Activated CD4-positive, alpha-beta T cell treated with anti-CD3 and anti-CD28 coated beads for 1 hour (primary cell): ENCODE measurements around the gene YTHDF1.

ENCODE experiments used
- DNase-seq: peaks from one replicate; pipeline ENCODE4 v3.0.0-alpha.2; 2020

YTHDF1 gene

DNA sequence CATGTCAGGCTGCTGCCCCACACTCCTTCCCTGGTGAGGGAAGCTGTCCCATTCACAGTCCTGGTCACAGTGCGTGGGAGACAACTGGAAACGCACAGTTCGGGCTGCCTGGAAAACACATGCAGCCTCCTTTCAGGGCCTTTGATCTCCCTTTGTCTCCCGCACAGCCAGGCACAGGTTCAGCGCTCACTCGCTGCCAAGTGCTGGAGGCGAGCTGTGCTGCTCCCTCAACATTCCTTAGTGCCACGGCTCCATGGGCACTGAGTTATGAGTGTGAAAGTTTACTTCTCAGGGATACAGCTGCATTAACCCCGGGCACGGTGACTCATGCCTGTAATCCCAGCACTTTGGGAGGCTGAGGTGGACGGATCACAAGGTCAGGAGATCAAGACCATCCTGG is 9.1 kb downstream of the YTHDF1 start:
- DNase-seq: no peak

DNA sequence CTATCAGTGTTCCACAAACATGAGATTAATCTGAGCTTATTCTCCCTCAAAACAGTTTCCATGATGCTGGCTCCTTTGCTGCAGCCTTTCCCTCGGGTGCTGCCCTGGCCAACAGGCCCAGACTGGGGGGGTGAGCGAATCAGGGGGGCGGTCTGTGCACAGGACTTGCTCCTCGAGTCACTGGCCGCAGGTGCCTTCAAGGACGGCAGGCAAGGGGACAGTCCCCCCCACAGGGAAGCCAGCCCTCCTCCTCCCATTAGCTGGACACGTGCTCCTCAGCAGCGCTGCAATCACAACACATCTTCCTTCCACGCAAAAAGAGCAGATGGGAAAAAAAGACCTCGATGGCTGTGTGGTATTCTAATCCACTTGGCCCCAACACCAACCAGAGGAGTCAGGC is 10.0 kb downstream of the YTHDF1 start:
- DNase-seq: no peak

DNA sequence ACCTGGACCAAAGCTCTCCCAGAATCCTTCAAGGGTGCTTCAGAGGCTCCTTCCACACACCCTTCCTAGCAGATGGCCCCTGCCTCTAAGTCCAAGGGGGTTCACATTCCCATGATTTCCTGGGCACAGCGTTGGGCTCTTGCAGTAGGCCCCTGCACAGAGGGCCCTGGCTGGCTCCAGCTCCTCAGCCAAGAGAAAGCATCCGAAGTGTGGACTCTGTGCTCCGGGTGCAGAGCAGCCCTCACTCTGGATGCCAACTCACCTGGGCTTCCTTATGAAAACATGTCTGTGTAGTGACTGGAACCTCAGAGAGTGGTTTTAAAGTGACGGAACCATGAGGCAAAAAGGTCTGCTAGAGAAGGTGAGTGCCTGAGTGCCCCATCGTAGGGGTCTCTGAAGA is 11.6 kb downstream of the YTHDF1 start:
- no peak for DNase-seq

DNA sequence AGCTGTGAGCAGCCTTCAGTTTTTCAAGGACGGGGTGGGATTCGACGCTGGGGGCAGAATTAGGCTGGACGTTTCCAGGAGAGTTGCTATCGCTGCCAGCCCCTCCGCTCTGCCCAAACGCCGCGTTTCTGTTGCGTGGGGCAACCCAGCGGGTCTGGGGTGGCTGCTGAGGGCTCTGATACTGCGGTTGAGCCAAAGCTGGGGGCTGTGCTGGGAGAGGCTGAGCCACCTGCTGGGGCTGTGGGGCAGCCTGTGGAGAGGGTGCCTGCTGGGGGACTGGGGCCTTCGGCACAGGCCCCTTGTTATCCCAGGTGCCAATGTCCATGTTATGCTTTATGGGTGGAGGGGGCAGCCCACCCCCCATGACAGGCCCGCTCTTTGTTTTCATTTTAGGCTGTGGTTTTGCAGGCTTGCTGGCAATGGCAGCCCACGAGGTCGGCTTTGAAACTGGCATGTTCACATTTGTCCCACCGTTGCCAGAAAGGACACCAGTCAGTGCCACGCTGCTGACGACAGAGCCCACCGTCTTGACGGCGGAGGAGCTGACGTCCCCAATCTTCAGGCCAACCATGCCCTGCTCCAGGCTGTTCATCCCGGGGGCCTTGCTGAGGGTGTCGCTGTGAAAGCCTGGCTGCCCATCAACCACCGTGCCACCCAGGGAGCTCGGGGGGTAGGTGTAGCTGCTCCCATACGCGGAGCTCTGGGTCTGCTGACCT is 13.0 kb downstream of the YTHDF1 start:
- DNase-seq: no peak

DNA sequence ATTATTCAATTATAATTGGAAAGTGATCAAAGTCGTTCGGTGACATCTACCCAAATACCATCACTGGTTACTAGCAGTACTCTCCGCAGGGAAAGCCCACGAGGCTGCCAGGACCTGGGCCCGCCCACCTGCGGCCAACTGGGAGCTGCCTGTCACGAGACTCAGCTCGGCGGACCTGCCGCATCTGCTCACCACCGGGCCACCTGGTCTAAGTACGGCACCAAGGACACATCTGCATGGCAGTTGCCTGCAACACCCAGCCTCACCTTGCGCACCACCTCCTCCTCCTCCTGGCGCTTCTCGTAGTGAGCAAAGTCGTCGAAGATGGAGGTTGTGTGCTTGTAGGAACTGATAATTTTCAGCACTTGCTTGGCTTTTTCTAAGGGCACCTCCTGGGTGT is 13.9 kb downstream of the YTHDF1 start:
- no peak for DNase-seq

DNA sequence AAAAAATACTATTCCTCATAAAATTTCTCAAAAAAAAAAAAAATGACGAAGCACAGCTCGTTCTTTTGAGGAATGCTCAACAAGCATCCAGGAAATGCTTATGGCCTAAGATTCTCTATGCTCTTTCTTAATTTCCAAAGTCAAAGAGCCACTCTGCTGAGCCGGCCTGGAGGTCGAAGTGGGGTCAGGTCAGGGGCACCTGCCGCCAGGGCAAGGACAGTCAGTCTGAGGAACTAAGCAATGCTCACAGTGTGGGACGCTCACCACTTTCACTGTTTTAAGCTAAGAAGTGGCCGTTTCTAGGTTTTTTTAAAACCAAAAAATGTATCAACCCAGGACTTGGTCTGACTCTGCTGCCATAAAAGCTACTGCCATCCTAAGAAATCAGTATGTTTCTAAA is 17.3 kb downstream of the YTHDF1 start:
- no peak for DNase-seq

DNA sequence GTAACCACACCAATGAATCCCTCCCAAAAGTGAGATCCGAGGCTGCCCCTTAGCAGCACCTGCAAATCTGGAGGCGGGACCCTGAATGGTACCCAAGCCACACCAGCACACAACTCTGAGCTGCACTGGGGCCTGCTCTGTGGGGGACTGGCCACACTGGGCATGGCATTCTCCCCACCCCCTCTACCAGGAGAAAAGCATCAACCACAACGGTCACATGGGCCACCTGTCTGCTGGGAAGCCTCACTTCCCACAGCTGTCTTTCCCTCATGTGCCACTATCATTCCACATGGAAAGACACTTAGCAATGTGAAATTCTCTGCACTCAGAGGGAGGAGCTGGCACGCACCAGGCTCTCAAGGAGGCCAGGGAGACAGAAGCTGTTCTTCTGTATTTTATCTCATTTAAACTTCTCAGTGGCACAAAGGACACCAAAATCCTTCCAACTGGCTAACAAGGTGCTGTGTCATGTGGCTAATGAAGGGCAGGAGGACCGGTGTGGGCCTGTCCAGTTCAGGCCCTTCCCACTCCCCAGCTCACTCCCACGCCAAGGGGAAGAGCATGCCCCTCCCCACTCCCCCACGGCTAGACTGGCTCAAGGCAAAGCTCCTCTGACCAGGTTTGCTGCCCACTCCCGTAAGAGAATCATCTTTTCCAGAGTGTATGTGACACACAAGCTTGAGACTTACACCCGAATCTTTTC is 19.0 kb downstream of the YTHDF1 start:
- DNase-seq: no peak

DNA sequence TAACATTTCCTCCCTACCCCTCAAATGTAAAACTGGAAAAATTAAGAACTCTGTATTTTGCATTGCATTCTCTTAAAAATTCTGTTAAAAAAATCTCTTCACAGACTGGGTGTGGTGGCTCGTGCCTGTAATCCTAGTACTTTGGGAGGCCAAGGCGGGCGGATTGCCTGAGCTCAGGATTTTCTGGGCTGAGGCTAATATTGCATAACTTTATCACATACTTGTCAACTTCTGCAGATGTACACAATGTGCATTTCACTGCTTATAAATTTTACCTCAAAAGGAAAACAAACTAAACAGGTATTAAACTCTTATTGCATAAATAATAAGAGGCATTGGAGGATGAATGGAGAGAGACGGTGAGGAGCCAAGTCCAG is 21.1 kb downstream of the YTHDF1 start:
- no peak for DNase-seq

DNA sequence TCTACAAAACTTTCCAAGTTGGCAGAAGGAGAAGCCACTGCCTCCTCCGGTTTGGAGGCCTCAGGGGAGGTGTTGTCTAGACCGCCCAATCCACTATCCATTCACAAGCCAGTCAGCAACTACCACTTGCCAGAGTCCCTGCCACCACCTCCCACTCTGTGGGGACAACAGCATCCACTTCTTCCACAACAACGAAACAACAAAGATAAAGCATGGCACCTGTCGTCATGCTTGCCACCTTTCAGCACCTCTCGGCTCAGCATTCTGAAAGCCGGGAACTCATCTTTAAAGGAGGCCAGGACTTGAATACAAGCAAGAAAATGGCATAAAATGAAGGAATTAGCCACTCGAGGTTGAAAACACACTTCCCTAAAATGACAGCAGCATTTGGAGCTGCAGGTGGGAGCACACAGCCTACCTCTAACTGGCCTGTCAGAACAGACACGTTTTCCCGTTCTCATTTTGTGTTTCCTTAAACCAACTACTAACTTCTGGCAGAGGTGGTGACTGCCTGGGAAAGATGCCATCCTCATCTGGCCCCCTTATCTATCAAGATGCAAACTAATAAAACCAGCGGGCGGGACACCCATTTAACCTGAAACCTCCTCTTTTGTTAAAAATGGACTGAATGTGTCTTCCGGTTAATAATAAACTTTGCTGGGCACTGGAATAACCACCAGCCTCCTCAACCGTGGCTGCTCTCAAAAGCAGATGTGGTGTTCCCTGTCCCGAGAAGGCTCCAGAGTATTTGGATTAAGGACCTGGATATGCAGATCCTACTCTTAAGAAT is 21.7 kb downstream of the YTHDF1 start:
- no peak for DNase-seq

DNA sequence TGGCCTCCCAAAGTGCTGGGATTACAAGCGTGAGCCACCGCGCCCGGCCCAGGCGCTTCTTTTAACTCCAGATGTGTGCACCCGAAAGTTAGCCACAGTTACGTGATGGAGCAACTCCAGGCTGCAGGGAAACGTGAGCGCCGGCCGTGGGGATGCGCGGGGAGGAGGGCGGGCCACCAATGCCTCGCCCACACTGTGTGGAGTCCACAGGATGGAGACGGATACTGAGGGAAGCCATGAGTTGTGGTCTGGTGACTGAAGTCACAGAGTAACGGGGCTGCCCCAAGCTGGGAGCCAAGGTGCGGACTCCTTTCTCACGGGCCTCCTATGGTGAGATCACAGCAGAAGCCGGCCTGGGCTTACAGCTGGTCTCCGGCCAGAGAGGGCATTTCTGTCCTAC is 23.2 kb downstream of the YTHDF1 start:
- no peak for DNase-seq

DNA sequence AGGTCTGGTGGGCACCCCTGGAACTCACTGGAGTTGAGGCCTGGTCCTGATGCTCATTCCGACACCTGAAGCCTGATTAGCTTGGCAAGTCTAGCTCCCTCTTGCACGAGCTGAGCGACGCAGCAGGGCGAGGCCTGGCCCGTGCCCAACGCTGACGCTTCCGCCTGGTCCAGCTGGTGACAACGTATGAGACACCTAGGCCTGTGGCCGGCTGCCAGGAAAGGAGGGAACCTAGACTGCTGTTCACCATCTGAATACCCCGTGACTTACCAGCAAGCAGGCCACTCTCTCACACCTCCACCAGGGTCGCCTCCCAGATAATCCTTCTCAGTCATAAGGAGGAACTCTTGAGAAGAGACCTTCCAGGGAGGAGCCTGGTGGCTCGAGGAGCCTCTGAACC is 24.5 kb downstream of the YTHDF1 start:
- no peak for DNase-seq

DNA sequence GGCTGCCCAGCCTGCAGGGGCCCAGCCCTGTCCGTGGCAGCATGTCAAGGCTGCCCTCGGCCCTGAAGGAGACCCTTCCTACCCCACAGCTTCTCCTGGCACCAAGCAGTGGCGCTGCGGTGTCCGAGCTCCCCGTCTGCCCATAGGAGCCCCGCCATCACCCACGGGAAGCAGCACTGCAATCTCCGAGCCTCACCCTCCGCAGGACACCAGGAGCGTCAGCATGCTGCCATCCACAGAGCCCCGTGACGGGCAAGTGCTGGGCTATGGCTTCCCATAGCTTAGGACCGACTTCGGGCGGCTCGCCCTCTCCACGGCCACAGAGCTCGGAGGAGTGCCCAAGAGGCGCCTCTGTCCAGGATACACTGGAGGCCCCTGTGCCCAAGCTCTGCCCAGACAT is 25.1 kb downstream of the YTHDF1 start:
- DNase-seq: no peak

DNA sequence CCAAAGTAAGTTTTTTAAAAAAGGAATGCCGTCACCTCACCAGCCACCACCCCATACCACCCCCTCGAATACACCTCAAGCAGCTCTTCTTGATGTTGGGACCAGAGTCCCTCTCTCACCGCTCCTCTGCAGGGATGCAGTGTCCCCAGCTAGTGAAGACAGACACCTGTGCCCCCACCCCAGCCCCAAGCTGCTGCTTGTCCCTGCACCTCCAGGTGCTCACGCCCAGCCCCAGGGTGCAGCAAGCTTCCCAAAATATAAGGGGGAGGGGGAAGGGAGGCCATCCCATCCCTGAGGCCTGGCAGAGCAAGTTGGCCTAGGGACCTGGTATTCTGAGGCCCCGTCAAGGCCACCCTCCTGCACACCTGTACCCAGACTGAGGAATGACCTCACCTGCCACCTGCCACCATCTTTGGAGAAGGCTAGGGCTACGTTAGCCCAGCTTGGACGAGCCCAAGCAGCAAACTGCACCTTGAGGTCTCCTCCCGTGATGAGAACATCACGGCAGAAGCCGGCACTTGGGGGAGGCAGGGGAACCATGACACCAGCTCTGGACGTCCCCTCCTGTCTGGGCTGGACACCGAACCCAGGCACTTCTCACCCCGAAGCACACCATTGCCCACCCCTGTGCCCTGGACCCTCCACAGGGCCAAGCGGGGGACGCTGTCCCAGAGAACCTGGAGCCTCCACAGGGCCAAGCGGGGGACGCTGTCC is 25.9 kb downstream of the YTHDF1 start:
- DNase-seq: no peak

DNA sequence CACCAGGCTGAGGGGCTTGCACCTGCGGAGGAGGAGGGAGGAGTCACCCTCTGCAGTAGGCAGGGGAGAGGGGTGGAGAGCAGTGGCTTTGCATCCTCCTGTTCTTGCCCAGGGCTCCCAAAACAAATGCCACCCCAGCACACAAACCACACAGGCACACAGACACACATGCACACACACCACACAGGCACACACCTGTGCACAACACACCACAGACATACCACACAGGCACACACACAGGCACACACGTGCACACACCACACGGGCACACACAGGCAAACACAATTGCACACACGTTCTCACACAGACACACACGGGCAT is 26.6 kb downstream of the YTHDF1 start:
- DNase-seq: no peak

DNA sequence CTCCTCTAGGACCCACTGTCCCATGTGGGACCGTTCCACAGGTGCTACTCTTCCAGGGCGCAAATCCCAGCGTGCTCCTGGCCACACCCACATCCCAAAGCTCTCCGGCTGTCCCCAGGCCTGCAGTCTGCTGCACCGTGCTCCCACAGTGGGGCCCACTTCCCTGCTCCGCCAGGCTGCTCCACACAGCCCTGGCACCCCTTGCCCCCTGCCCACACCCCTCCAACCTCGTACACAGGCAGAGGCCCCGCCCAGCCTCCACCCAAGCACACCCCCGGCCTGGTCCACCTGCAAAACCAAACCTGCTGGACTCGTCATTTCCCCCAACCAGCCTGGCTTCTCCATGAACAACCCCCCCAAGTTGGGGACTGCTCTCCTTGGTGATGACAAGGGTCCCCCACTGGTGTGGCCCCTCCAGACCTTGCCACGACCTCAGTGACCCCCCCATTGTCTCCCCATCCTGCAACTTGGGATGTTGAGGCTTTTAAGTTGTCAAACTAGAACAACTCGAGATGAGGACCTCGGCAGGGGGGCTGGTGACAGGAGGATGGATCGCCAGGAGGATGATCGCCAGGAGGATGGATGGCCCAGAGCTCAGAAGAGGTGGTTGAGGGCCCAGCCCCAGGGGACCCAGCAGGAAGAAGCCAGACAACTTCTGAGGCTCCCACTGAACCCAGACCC is 27.1 kb downstream of the YTHDF1 start:
- DNase-seq: no peak

DNA sequence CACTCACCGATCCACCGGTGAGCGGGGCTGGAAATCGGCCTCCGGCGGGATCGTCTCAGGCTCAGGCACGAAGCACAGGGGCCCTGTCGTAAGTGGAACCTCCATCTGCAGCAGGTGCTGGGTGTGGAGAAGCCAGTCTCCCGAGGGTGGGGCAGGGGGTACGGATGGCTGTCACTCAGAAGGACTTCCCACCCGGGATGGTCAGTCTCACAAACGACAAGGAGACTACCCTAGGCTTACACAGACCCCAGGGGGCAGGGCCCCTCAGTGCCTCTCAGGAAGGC is 27.8 kb downstream of the YTHDF1 start:
- DNase-seq: no peak

DNA sequence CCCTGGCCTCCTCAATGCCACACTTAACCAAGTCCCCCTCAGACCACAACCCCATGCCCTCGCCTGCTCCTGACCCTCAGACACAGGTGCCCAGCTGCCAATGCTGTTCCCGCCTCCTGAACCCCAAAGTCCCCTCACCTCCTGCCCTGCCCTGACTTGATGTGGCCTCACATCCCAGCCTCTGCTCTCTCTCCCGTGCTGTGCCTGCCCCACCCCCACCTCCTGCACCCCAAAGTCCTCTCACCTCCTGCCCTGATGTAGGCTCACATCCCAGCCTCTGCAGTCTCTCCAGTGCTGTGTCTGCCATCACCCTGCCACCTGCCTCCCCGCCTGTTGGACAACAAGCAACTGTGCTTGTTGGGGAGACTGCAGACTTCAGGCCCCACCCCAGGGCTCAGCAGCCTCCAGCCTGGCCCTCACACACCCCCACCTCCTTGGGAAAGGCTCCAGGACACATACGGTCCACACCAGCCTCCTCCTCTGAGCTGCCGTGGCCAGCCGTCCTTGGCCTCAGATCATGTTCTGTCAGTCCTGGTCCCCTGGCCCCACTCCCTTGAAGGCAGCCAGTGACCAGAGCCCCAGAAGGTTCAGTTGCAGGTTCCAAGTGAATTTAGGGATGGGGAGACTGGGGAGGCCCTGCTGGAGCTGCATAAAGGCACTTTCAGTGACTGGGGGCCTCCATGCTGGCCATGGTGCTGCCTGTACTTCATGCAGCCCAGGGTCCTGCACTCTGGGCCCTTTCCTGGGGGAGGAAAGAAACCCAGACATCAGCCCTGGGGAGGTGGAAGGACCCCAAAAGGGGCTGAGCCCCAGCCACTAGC is 28.4 kb downstream of the YTHDF1 start:
- DNase-seq: no peak

DNA sequence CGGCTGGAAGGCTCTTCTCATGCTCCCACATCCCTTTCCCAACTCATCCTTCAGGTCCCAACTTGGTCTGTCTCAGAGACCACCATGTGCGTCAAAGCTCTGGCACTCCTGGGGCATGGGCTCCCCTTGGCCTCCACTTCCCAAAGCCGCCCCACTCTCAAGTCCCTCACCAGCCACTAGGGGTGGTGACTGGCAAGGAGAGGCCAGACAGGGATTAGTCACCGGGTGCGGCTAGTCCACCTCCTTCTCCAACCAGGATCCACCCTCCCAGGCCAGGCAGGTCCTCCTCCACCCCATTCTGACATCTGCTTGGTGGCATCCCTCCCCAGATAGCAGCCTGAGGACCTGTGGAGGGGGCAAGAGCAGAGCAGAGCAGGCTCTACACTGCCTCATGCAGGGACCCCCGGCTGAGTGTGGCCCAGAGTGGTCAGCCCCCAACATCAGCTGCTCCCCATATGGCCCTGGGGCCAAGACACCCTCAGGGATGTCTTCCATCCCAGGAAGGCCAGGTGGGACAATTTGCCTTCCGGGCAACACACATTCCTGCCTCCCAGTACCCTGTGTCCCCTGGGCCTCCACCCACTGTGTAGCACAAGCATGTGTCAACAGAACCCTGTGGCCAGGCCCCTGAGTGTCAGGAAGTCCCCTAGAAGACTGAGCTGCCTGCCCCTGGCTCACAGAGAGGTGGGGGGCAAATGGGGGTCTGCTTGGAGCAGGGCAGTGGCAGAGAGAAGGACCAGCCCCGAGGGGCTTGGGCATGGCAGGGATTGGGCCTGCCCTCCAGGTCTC is 29.2 kb downstream of the YTHDF1 start:
- DNase-seq: no peak

DNA sequence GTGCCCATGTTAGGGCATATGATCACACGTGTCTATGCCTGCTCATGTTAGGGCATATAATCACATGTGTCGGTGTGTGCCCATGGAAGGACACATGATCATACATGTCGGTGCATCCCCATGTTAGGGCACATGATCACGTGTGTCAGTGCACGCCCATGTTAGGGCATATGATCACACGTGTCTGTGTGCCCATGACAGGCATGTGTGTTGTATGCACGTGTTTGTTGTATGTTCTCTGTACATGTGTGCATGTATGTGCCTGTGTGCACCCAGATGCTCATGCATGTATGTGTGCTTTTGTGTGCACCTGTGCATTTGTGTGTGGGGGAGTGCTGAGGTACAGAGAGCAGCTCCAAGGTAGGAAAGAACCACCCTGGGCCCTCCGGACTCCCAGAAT is 29.8 kb downstream of the YTHDF1 start:
- DNase-seq: no peak

DNA sequence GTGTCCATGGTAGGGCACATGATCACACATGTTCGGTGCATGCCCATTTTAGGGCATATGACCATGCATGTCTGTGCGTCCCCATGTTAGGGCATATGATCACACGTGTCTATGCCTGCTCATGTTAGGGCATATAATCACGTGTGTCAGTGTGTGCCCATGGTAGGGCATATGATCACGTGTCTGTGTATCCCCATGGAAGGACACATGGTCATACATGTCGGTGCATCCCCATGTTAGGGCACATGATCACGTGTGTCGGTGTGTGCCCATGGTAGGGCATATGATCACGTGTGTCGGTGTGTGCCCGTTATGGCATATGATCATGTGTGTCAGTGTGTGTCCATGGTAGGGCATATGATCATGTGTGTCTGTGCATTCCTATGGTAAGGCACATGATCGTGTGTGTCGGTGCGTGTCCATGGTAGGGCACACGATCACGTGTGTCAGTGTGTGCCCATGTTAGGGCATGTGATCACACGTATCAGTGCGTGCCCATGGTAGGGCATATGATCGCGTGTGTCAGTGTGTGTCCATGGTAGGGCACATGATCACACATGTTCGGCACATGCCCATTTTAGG is 30.6 kb downstream of the YTHDF1 start:
- DNase-seq: no peak
